ENCODE data around the gene TBC1D22A. TPM values are rescaled to one million over a fixed set of nuclear protein-coding genes. Genes with fewer than 3 reads are reported as not detected.

TBC1D22A gene
- total and polyA plus RNA-seq, 2 donors from 2014 or later: 24.6 to 39.4 TPM

DNA sequence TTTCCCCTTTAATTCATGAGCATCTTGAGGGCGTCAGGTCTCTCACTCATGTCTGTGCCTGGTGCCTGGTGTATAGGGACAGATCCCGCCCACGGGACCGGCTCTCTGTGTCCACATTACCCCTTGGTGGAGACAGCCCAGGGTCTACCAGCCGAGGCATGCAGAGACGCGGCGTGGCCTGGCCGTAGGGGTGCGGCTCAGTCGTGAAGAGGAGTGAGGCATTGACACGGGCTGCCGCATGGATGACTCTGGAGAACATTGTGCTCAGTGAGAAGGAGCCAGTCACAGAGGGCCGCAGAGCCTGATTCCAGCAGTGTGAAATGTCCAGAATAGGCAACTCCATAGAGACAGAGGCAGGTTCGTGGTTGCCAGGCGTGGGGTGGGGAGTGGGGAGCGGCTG lies 209.8 kb downstream of the TBC1D22A start:
- H3K27ac ChIP-seq (ENCODE audit: low read depth in 2 of 2, low read length in 2 of 2): no peak overlapping the region
- H3K9me3 ChIP-seq (ENCODE audit: control insufficient read depth in 2 of 3, insufficient read depth in 1 of 3, low read length in 3 of 3): no peaks in the 10 kb centered on the region
- H3K4me1 ChIP-seq (ENCODE audit: control insufficient read depth in 2 of 3, insufficient read depth in 2 of 3, low read depth in 1 of 3, low read length in 3 of 3): peaks cover 0 to 5% (median 2%) of the 10 kb centered on the region in 3 donors
- intact Hi-C loops (cut with DNase I): no loop called here
- H3K36me3 ChIP-seq (ENCODE audit: control insufficient read depth in 2 of 3, insufficient read depth in 3 of 3, low read length in 3 of 3): peaks cover 0 to 4% (median 2%) of the 10 kb centered on the region in 3 donors
- DNase-seq: peak in 4 of 5 donors; percentile 27 to 72 (median 50)
- TF ChIP-seq, protein P1, sequence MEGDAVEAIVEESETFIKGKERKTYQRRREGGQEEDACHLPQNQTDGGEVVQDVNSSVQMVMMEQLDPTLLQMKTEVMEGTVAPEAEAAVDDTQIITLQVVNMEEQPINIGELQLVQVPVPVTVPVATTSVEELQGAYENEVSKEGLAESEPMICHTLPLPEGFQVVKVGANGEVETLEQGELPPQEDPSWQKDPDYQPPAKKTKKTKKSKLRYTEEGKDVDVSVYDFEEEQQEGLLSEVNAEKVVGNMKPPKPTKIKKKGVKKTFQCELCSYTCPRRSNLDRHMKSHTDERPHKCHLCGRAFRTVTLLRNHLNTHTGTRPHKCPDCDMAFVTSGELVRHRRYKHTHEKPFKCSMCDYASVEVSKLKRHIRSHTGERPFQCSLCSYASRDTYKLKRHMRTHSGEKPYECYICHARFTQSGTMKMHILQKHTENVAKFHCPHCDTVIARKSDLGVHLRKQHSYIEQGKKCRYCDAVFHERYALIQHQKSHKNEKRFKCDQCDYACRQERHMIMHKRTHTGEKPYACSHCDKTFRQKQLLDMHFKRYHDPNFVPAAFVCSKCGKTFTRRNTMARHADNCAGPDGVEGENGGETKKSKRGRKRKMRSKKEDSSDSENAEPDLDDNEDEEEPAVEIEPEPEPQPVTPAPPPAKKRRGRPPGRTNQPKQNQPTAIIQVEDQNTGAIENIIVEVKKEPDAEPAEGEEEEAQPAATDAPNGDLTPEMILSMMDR (IDR thresholded peaks at IDR 0.05; ENCODE audit: borderline replicate concordance, extremely low read depth, insufficient read depth): no peak
- no peaks in the 10 kb centered on the region for H3K27me3 ChIP-seq (ENCODE audit: control insufficient read depth, insufficient read depth, low read length)
- H3K9ac ChIP-seq (ENCODE audit: low read length in 3 of 3): no peak overlapping the region
- no peak for FAIRE-seq
- H3K4me3 ChIP-seq (ENCODE audit: low read length in 3 of 3): no peak overlapping the region

DNA sequence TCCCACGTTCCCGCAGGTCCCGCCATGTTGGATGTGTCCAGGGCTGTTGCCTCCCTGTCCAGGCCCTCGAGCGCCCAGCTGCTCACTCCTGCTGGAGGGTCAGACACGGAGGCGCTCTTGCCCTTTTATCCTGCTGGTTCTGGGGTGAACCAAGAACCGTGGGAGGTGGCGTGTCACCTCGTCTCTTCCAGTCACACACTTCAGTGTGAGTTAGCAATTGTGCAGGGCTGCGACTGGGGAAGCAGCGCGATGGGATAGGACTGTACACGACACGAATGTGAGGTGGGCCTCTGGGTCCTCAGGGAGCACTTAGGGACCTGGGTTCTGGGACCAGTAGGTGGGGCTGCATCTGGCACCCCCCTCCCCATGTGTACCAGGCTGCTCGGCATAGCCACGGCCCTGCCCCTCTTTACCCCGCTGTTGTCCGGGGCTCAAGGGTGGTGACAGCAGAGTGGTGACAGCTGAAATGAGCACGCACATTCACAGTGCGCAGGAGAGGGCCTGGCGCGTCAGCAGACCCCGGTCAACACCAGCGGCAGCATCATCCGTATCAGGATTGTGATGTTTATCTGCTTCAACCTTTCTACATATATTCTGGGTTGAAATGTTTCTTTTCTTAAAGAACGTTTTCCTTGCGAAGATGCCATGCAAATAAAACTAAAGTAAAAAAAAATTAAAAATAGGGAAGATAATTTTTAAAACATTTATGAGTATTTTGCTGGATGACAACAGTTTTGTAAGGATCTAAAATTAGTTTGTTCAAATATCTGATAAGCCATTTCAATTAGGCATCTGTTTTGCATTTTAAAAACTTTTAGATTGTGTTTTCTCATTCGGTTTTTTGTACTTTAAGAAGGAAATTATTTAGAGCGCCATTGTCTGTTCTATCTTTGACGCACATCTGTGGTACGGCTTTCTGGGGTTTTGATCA lies 210.7 kb downstream of the TBC1D22A start:
- peak in 2 of 5 donors; percentile 39 to 62 for DNase-seq
- Histone ChIP-seq H3K27me3 (ENCODE audit: control insufficient read depth, insufficient read depth, low read length) (no peaks in the 10 kb centered on the region), H3K27ac (ENCODE audit: low read depth in 2 of 2, low read length in 2 of 2) (no peak overlapping the region), H3K9me3 (ENCODE audit: control insufficient read depth in 2 of 3, insufficient read depth in 1 of 3, low read length in 3 of 3) (no peaks in the 10 kb centered on the region), H3K4me3 (ENCODE audit: low read length in 3 of 3) (no peak overlapping the region), H3K9ac (ENCODE audit: low read length in 3 of 3) (no peak overlapping the region), H3K4me1 (ENCODE audit: control insufficient read depth in 2 of 3, insufficient read depth in 2 of 3, low read depth in 1 of 3, low read length in 3 of 3) (peaks cover 0 to 5% (median 2%) of the 10 kb centered on the region in 3 donors), H3K36me3 (ENCODE audit: control insufficient read depth in 2 of 3, insufficient read depth in 3 of 3, low read length in 3 of 3) (peaks cover 0 to 4% (median 3%) of the 10 kb centered on the region in 3 donors)
- TF ChIP-seq, protein P1 (IDR thresholded peaks at IDR 0.05; ENCODE audit: borderline replicate concordance, extremely low read depth, insufficient read depth): no peak
- no peak for FAIRE-seq
- intact Hi-C loops (cut with DNase I): no loop called here

DNA sequence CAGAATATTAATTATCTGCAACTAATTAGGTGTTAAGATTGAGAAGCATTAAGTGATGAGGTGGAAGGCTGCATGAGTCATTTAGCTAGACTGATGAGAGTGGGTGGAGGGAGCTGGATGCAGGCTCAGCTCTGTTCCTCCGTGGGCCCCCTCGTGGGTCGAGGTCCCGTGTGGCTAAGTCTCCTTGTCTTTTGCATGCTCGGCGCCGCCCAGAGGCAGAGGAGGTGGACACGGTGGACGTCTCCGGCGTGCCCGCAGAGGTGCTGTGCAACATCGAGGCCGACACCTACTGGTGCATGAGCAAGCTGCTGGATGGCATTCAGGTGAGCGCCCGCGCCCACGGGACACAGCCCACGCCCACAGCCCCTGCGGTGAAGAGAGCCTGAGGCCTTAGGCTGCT lies 211.6 kb downstream of the TBC1D22A start:
- no peaks in the 10 kb centered on the region for H3K27me3 ChIP-seq (ENCODE audit: control insufficient read depth, insufficient read depth, low read length)
- H3K27ac ChIP-seq (ENCODE audit: low read depth in 2 of 2, low read length in 2 of 2): no peak overlapping the region
- intact Hi-C loops (cut with DNase I): no loop called here
- DNase-seq (peak in 2 of 5 donors; percentile 34 to 63), FAIRE-seq (no peak)
- no peak overlapping the region for H3K4me3 ChIP-seq (ENCODE audit: low read length in 3 of 3)
- no peaks in the 10 kb centered on the region for H3K9me3 ChIP-seq (ENCODE audit: control insufficient read depth in 2 of 3, insufficient read depth in 1 of 3, low read length in 3 of 3)
- TF ChIP-seq, protein P1 (IDR thresholded peaks at IDR 0.05; ENCODE audit: borderline replicate concordance, extremely low read depth, insufficient read depth): no peak
- H3K9ac ChIP-seq (ENCODE audit: low read length in 3 of 3): no peak overlapping the region
- peaks cover 0 to 5% (median 2%) of the 10 kb centered on the region in 3 donors for H3K4me1 ChIP-seq (ENCODE audit: control insufficient read depth in 2 of 3, insufficient read depth in 2 of 3, low read depth in 1 of 3, low read length in 3 of 3)
- H3K36me3 ChIP-seq (ENCODE audit: control insufficient read depth in 2 of 3, insufficient read depth in 3 of 3, low read length in 3 of 3): peaks cover 0 to 4% (median 3%) of the 10 kb centered on the region in 3 donors
